Mammary epithelial cell (primary cell): ENCODE measurements around the gene WHRN.

Source experiments
- EZH2 ChIP-seq: IDR thresholded peaks from 2 replicates; pipeline ENCODE4 v1.6.1; 2012; ENCODE audit warnings: low read length, inconsistent platforms, borderline replicate concordance
- TF ChIP-seq, protein P1 (sequence below), 2 donors: IDR thresholded peaks in 1 of 2; conservative IDR thresholded peaks in 1 of 2; 2 replicates each; pipeline ENCODE4 v1.5.1; 2011 to 2012; ENCODE audit warnings: inconsistent platforms in 2 of 2, low read length in 2 of 2, mild to moderate bottlenecking in 2 of 2, control low read depth in 1 of 2, low read depth in 1 of 2; ENCODE audit not compliant: insufficient read depth in 1 of 2; ENCODE audit errors: extremely low read depth in 1 of 2

DNA sequence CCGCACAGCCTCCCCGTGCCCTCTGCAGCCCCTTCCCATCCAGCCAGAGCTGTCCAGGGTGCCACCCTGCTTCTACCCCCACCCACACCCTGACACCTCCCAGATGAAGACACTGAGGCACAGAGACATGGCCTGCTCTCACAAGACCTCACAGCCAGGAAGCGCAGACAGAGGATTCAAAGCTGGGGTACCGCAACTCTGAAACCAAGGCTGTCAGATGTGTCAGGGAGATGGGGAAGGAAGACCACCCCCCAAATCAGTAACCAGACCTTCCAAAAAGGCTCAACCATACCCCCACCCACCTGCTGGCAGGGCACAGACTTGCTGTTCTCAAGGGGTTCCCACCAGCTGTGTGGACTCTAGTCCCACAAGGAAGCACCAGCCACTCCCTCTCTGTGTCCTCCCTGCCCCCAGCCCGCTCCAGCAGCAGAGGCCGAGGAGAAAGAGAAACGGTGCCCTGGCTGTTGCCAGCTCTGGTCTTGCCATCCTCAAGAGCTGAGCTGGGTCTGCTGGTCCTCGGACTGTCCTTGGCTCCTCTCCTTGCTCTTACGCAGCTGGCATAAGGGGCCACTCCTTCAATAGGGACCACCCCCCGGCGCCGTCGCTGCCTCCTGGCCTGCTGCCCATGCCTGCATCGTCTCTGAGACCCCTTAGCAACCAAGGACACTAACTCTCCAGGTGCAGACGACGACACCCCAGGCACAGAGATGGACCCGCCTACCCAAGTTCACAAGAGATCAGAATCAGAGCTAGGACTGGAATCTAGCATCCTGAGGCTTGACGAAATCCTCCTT is 118.2 kb downstream of the WHRN start:
- TF ChIP-seq, protein P1, sequence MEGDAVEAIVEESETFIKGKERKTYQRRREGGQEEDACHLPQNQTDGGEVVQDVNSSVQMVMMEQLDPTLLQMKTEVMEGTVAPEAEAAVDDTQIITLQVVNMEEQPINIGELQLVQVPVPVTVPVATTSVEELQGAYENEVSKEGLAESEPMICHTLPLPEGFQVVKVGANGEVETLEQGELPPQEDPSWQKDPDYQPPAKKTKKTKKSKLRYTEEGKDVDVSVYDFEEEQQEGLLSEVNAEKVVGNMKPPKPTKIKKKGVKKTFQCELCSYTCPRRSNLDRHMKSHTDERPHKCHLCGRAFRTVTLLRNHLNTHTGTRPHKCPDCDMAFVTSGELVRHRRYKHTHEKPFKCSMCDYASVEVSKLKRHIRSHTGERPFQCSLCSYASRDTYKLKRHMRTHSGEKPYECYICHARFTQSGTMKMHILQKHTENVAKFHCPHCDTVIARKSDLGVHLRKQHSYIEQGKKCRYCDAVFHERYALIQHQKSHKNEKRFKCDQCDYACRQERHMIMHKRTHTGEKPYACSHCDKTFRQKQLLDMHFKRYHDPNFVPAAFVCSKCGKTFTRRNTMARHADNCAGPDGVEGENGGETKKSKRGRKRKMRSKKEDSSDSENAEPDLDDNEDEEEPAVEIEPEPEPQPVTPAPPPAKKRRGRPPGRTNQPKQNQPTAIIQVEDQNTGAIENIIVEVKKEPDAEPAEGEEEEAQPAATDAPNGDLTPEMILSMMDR (conservative IDR thresholded peaks at IDR 0.05 in 1 of 2, IDR thresholded peaks at IDR 0.05 in 1 of 2; ENCODE audit: extremely low read depth in 1 of 2, insufficient read depth in 1 of 2, low read depth in 1 of 2, low read length in 2 of 2): no peak
- TF ChIP-seq EZH2: no peak
